H1 (cell line): ENCODE data around the gene SSTR4. TPM values are rescaled to one million over a fixed set of nuclear protein-coding genes. Genes with fewer than 3 reads are reported as not detected.

Experiments used
- CTCF ChIA-PET: fragments of 300-600 bp; sonication (Branson Sonifier 250); formaldehyde crosslinking; loops from one replicate; lab custom pipeline; 2021; ENCODE audit not compliant: partially characterized antibody; lab: Charles Lee
- POLR2A ChIA-PET: fragments of 300-600 bp; sonication (Branson Sonifier 250); formaldehyde crosslinking; loops from one replicate; lab custom pipeline; 2021; ENCODE audit warnings: inconsistent platforms; ENCODE audit not compliant: partially characterized antibody; lab: Charles Lee
- DNase-seq, 2 experiments: peaks; one replicate each; pipeline versions ENCODE4 v3.0.0 to v3.0.0-alpha.2; 2010 to 2022; ENCODE audit warnings: low spot score in 2 of 2, low read depth in 1 of 2, mixed read lengths in 1 of 2
- FAIRE-seq: peaks from 2 replicates; lab custom pipeline; 2011; peaks lifted over from hg19 to GRCh38; lab: Jason Lieb, UNC
- H2AFZ ChIP-seq: 2 replicates; pipeline ENCODE4 v1.8.1; 2012; ENCODE audit warnings: low read length, inconsistent platforms
- H2AK5ac ChIP-seq: 2 replicates; pipeline ENCODE4 v1.6.1; 2013; ENCODE audit warnings: low read depth, low read length
- H2BK120ac ChIP-seq: replicated peaks from 2 replicates; pipeline ENCODE3; 2013; ENCODE audit warnings: low read depth, low read length, inconsistent platforms
- H2BK12ac ChIP-seq: 2 replicates; pipeline ENCODE4 v1.6.1; 2013; ENCODE audit warnings: low read depth, low read length
- H2BK15ac ChIP-seq: 2 replicates; pipeline ENCODE4 v1.6.1; 2013; ENCODE audit warnings: low read length
- H2BK20ac ChIP-seq: 2 replicates; pipeline ENCODE4 v1.6.1; 2013; ENCODE audit warnings: low read length
- H2BK5ac ChIP-seq: 2 replicates; pipeline ENCODE4 v1.6.1; 2013; ENCODE audit warnings: low read depth, low read length
- H3K14ac ChIP-seq: 2 replicates; pipeline ENCODE4 v1.6.1; 2013; ENCODE audit warnings: inconsistent platforms; ENCODE audit not compliant: insufficient read length
- H3K18ac ChIP-seq: 2 replicates; pipeline ENCODE4 v1.6.1; 2013; ENCODE audit warnings: low read length; ENCODE audit errors: extremely low read depth
- H3K23ac ChIP-seq: 2 replicates; pipeline ENCODE4 v1.6.1; 2013; ENCODE audit warnings: inconsistent platforms; ENCODE audit not compliant: insufficient read length
- H3K23me2 ChIP-seq: 2 replicates; pipeline ENCODE4 v1.6.1; 2013; ENCODE audit warnings: low read depth, low read length
- H3K27ac ChIP-seq: 2 replicates; pipeline ENCODE4 v1.6.1; 2011; ENCODE audit warnings: low read depth, low read length, inconsistent platforms
- H3K27me3 ChIP-seq, 4 experiments: replicated peaks in 1 of 4; 1 replicate in 1 of 4; 2 replicates in 3 of 4; pipeline versions ENCODE4 v1.6.1 to v1.8.1; 2011 to 2013; ENCODE audit warnings: low read length in 3 of 4, mild to moderate bottlenecking in 3 of 4, inconsistent platforms in 2 of 4, mixed read lengths in 2 of 4, moderate library complexity in 1 of 4; ENCODE audit not compliant: control insufficient read depth in 3 of 4, insufficient read depth in 3 of 4; ENCODE audit errors: extremely low read depth in 1 of 4
- H3K36me3 ChIP-seq, 4 experiments: 2 replicates each; pipeline versions ENCODE4 v1.6.1 to v1.8.1; 2011 to 2013; ENCODE audit warnings: mild to moderate bottlenecking in 4 of 4, low read length in 3 of 4, moderate library complexity in 2 of 4, control low read depth in 1 of 4, inconsistent platforms in 1 of 4; ENCODE audit not compliant: insufficient read depth in 4 of 4, control insufficient read depth in 2 of 4
- H3K4ac ChIP-seq: replicated peaks from 2 replicates; pipeline ENCODE3; 2013; ENCODE audit warnings: low read length, low read depth, mixed read lengths, inconsistent platforms; ENCODE audit not compliant: insufficient read length
- H3K4me1 ChIP-seq, 4 experiments: replicated peaks in 1 of 4; 1 replicate in 1 of 4; 2 replicates in 3 of 4; pipeline versions ENCODE4 v1.6.1 to v1.8.1; 2011 to 2013; ENCODE audit warnings: low read length in 3 of 4, inconsistent platforms in 2 of 4, mixed read lengths in 1 of 4; ENCODE audit not compliant: insufficient read depth in 4 of 4, control insufficient read depth in 3 of 4
- H3K4me2 ChIP-seq, 2 experiments: 2 replicates each; pipeline versions ENCODE4 v1.6.1 to v1.8.1; 2011 to 2013; ENCODE audit warnings: low read depth in 2 of 2, low read length in 2 of 2, control low read depth in 1 of 2, inconsistent platforms in 1 of 2, mild to moderate bottlenecking in 1 of 2; ENCODE audit not compliant: insufficient read depth in 1 of 2
- H3K4me3 ChIP-seq, 4 experiments: fragments of 200-600, 300-600 bp in 1 of 4; sonication (generic), shearing (Covaris generic), sonication (Bioruptor Twin) in 1 of 4; 2 replicates each; pipeline versions ENCODE4 v1.5.1 to v1.8.1; 2011 to 2016; ENCODE audit warnings: low read length in 4 of 4, low read depth in 3 of 4, control low read depth in 2 of 4, inconsistent platforms in 2 of 4, mild to moderate bottlenecking in 2 of 4, mixed read lengths in 1 of 4, moderate library complexity in 1 of 4; ENCODE audit not compliant: insufficient read depth in 2 of 4; ENCODE audit errors: extremely low read depth in 1 of 4
- H3K56ac ChIP-seq: replicated peaks from 2 replicates; pipeline ENCODE3; 2013; ENCODE audit warnings: low read depth, mild to moderate bottlenecking, mixed read lengths, low read length, inconsistent platforms; ENCODE audit not compliant: insufficient read length
- H3K79me1 ChIP-seq: 2 replicates; pipeline ENCODE4 v1.6.1; 2013; ENCODE audit warnings: low read depth, low read length, control low read depth
- H3K79me2 ChIP-seq, 2 experiments: 2 replicates each; pipeline versions ENCODE4 v1.6.1 to v1.8.1; 2012 to 2013; ENCODE audit warnings: low read length in 2 of 2, mild to moderate bottlenecking in 2 of 2, inconsistent platforms in 1 of 2; ENCODE audit not compliant: insufficient read depth in 2 of 2, control insufficient read depth in 1 of 2
- H3K9ac ChIP-seq, 4 experiments: replicated peaks in 1 of 4; 1 replicate in 1 of 4; 2 replicates in 3 of 4; pipeline versions ENCODE4 v1.6.1 to v1.8.1; 2011 to 2013; ENCODE audit warnings: low read depth in 3 of 4, low read length in 3 of 4, control low read depth in 2 of 4, mild to moderate bottlenecking in 2 of 4, moderate library complexity in 2 of 4, inconsistent platforms in 1 of 4; ENCODE audit errors: extremely low read depth in 1 of 4
- H3K9me3 ChIP-seq, 2 experiments: 2 replicates each; pipeline versions ENCODE4 v1.6.1 to v1.8.1; 2012 to 2013; ENCODE audit warnings: mild to moderate bottlenecking in 2 of 2, moderate library complexity in 2 of 2, control low read depth in 1 of 2, inconsistent platforms in 1 of 2, low read depth in 1 of 2, low read length in 1 of 2, mixed read lengths in 1 of 2; ENCODE audit not compliant: insufficient read depth in 2 of 2
- H4K20me1 ChIP-seq, 2 experiments: replicated peaks in 1 of 2; 2 replicates each; pipeline versions ENCODE3 to v1.8.1; 2011 to 2013; ENCODE audit warnings: inconsistent platforms in 2 of 2, low read length in 2 of 2, mild to moderate bottlenecking in 1 of 2; ENCODE audit not compliant: insufficient read depth in 2 of 2, control insufficient read depth in 1 of 2
- H4K5ac ChIP-seq: 2 replicates; pipeline ENCODE4 v1.6.1; 2013; ENCODE audit warnings: low read length, low read depth, mixed read lengths, inconsistent platforms; ENCODE audit not compliant: insufficient read length
- H4K8ac ChIP-seq: 2 replicates; pipeline ENCODE4 v1.8.0; 2013; ENCODE audit warnings: mild to moderate bottlenecking, moderate library complexity, low read length, inconsistent platforms; ENCODE audit not compliant: insufficient read depth; ENCODE audit errors: extremely low read depth
- H4K91ac ChIP-seq: replicated peaks from 2 replicates; pipeline ENCODE3; 2013; ENCODE audit warnings: low read length, mixed read lengths, inconsistent platforms; ENCODE audit not compliant: insufficient read length
- ASH2L ChIP-seq: fragments of 200-600, 300-600 bp; sonication (generic); IDR thresholded peaks from one replicate; pipeline ENCODE4 v1.7.1; 2017; ENCODE audit warnings: low read length
- EGR1 ChIP-seq: IDR thresholded peaks from 2 replicates; pipeline ENCODE4 v1.6.1; 2011; ENCODE audit warnings: low read depth, low read length, borderline replicate concordance
- JUND ChIP-seq: IDR thresholded peaks from 2 replicates; pipeline ENCODE4 v1.6.1; 2011; ENCODE audit warnings: mild to moderate bottlenecking, improper control_type of control experiment, low read length
- TBP ChIP-seq: IDR thresholded peaks from 2 replicates; pipeline ENCODE4 v1.6.1; 2011; ENCODE audit warnings: low read depth, low read length, improper control_type of control experiment
- WGBS, 2 experiments: shearing (Covaris generic) in 1 of 2; methylation state at CpG; one replicate each; pipeline versions ENCODE4 v1.1.6 to v1.1.7; 2013 to 2015; ENCODE audit warnings: low lambda C conversion rate in 2 of 2, mixed read lengths in 2 of 2, inconsistent platforms in 1 of 2, low coverage in 1 of 2, missing lambda C conversion rate in 1 of 2; ENCODE audit not compliant: insufficient replicate concordance in 2 of 2, insufficient coverage in 1 of 2, insufficient read length in 1 of 2; ENCODE audit errors: extremely low coverage in 1 of 2, missing lambda C conversion rate in 1 of 2; 5-methylcytosine and 5-hydroxymethylcytosine counted together
- polyA plus RNA-seq, 7 experiments: library from polyadenylated mRNA; depleted of rRNA in 3 of 7; stranded (reverse) in 5 of 7; unstranded in 2 of 7; fragments of >200 nt in 5 of 7; fragments of 200-250 nt in 2 of 7; gene quantifications; 1 replicate in 5 of 7; 2 replicates in 1 of 7; 4 replicates in 1 of 7; pipeline versions ENCODE4 v1.2.1 to v1.2.3, GENCODE V29; 2011 to 2013; ENCODE audit warnings: missing spikeins in 2 of 7, mixed read lengths in 2 of 7
- total RNA-seq: library from RNA; stranded (reverse); fragmentation: NEBNext Ultra II Directional; extraction: Animal tissue kit (Norgen Biotek cat#: 25700); gene quantifications from 2 replicates; pipeline ENCODE4 v1.2.1, GENCODE V29; 2021

The SSTR4 gene
- total and polyA plus RNA-seq, 2 of the 8 experiments (the other 6 are each of a cell fraction or from before 2014, with no cell fraction given), result 0.05 TPM; not detected in 1

DNA sequence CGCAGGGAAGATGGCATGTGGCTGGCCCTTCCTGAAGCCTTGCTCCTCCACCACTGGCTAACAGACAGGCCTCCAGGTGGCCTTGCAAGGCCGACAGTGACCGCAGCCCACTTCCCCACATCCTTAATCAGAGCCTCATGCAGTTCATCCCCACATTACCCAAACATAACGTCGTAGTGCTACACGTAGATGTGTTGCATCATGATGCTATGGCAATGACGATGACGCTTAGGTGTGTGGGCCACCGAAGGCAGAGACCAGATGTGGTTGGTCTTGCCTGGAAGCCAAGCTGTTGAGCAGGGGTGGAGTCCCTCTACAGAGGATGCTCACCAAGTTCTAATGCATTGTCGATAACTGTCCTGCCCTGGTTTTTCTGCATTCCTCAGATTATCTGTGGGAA is 45.4 kb downstream of the SSTR4 start:
- no peak for FAIRE-seq

More for the DNA sequence above, 45.4 kb downstream of the SSTR4 start:
- H2BK15ac ChIP-seq, result no peak overlapping the region
- no peaks in the 10 kb centered on the region for H3K79me2 ChIP-seq
- no peak overlapping the region for H4K91ac ChIP-seq
- no peak overlapping the region for H3K4me2 ChIP-seq
- 88% methylated on average over 10 of the region's 10 CpGs; no CpG with 5 or more reads in 1 of the 2 experiments for WGBS, 2 experiments
- TF ChIP-seq EGR1, result no peak
- no peak for TF ChIP-seq ASH2L
- no peak for TF ChIP-seq TBP
- no peak for TF ChIP-seq JUND
- TF ChIP-seq, all 59 proteins: peak for 0
- Histone ChIP-seq H3K56ac (no peak overlapping the region), H2BK120ac (no peak overlapping the region), H3K23ac (no peak overlapping the region), H3K9ac (no peak overlapping the region), H2BK12ac (no peak overlapping the region), H3K4ac (no peak overlapping the region), H3K79me1 (no peaks in the 10 kb centered on the region), H3K27ac (no peak overlapping the region), H3K9me3 (no peaks in the 10 kb centered on the region), H3K14ac (no peak overlapping the region), H4K5ac (no peak overlapping the region), H2AFZ (no peak overlapping the region), H2BK20ac (no peak overlapping the region), H3K27me3 (no peaks in the 10 kb centered on the region), H3K4me3 (no peak overlapping the region), H3K23me2 (no peaks in the 10 kb centered on the region), H4K20me1 (no peaks in the 10 kb centered on the region), H2AK5ac (no peak overlapping the region), H3K36me3 (no peaks in the 10 kb centered on the region), H2BK5ac (no peak overlapping the region), H4K8ac (no peak overlapping the region), H3K18ac (no peak overlapping the region), H3K4me1 (peaks cover 0 to 7% (median 0%) of the 10 kb centered on the region in 4 experiments; a peak in 1 of 7 replicates)
- ChIA-PET CTCF (interaction anchor here (0.7 to 4.8 kb wide), 8 partner anchors 9 to 387 kb away, joined by 3 to 43 read pairs (median 6); partner anchors contain the start of gene THBD), POLR2A (no interaction called here)
- no peak for DNase-seq
